ENCODE data around the gene SALL4. TPM values are rescaled to one million over a fixed set of nuclear protein-coding genes. Genes with fewer than 3 reads are reported as not detected.

SALL4 gene
- total RNA-seq, 1 donor from 2014 or later = 91.1 TPM

DNA sequence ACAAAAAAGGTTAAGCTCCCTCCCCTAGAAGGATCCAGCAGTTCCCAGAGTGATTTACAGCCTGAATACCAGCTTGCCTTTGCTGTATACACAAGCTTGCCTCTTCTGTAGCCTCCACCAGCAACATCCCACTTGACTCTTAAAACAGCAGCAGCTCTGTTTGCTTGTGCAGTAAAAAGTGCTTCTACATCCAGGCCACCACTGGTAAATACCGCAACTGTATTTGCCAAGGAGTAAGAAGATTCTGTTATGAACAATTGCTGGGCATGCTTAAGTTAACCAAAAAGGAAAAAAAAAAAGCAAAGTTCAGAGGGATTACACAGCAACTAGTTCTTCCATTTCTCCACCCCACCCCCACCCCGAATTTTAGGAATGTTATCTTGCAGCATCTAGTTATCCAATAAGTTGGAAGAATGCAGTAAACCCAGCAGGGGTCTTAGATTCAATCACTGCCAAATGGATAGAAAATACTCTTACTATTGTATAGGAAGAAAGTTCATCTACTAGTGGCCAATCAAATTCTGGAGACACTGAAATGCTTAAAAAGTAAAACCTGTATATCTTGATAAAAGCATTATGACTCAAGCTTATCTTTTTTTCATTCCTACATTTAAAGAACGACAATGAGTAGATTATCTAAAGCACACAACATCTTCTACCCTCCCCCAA lies 4.8 kb downstream of the SALL4 start:
- Mint-ChIP-seq H3K27ac (ENCODE audit: unreplicated experiment) (no peak overlapping the region), H3K9me3 (no peaks in the 10 kb centered on the region), H3K36me3 (ENCODE audit: low read depth) (peaks cover 5% of the 10 kb centered on the region), H3K4me3 (peak overlapping the region; percentile 87), H3K27me3 (ENCODE audit: low read depth) (peaks cover 3% of the 10 kb centered on the region), H3K4me1 (peaks cover 56% of the 10 kb centered on the region)
- TF ChIP-seq, protein P1, sequence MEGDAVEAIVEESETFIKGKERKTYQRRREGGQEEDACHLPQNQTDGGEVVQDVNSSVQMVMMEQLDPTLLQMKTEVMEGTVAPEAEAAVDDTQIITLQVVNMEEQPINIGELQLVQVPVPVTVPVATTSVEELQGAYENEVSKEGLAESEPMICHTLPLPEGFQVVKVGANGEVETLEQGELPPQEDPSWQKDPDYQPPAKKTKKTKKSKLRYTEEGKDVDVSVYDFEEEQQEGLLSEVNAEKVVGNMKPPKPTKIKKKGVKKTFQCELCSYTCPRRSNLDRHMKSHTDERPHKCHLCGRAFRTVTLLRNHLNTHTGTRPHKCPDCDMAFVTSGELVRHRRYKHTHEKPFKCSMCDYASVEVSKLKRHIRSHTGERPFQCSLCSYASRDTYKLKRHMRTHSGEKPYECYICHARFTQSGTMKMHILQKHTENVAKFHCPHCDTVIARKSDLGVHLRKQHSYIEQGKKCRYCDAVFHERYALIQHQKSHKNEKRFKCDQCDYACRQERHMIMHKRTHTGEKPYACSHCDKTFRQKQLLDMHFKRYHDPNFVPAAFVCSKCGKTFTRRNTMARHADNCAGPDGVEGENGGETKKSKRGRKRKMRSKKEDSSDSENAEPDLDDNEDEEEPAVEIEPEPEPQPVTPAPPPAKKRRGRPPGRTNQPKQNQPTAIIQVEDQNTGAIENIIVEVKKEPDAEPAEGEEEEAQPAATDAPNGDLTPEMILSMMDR (conservative IDR thresholded peaks at IDR 0.05) = no peak
- DNase-seq (ENCODE audit: low read depth, low spot score) = no peak

DNA sequence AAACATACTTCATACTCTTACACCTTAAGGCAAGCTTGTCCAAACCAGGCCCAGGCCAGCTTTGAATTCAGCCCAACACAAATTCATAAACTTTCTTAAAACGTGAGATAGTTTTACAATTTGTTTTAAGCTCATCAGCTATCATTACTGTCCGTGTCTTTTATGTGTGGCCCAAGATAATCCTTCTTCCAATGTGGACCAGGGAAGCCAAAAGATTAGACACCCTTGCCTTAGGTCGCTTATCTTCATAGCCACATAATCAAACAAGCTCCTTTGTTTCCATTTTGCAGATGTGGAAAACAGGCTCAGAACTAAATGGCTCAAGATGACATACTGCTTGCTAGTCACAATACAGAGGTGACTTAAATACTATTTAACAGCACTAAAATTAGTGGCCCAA lies 6.0 kb downstream of the SALL4 start:
- DNase-seq (ENCODE audit: low read depth, low spot score) = no peak
- peaks cover 53% of the 10 kb centered on the region for H3K4me1 Mint-ChIP-seq
- no peak overlapping the region for H3K27ac Mint-ChIP-seq (ENCODE audit: unreplicated experiment)
- H3K36me3 Mint-ChIP-seq (ENCODE audit: low read depth) = peaks cover 5% of the 10 kb centered on the region
- H3K9me3 Mint-ChIP-seq = no peaks in the 10 kb centered on the region
- no peaks in the 10 kb centered on the region for H3K27me3 Mint-ChIP-seq (ENCODE audit: low read depth)
- peak overlapping the region; percentile 31 for H3K4me3 Mint-ChIP-seq
- TF ChIP-seq, protein P1 (conservative IDR thresholded peaks at IDR 0.05) = no peak

DNA sequence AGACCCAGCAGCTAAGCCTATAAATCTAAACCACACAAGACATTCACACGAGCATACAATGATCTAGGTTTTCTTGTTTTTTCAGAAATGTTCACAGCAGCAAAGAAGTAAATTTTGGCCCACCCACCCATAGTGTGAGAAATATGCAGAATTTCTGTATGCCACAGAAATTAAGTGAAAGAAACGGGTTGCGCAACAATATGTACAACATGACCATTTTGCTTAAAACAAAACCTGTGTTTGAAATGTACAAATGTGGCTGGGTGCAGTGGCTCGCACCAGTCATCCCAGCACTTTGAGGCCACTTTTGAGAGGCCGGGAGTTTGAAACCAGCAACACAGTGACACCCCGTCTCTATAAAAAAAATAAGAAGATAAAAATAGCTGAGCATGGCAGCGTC lies 9.4 kb downstream of the SALL4 start:
- Mint-ChIP-seq H3K9me3 (no peaks in the 10 kb centered on the region), H3K36me3 (ENCODE audit: low read depth) (peaks cover 20% of the 10 kb centered on the region), H3K27ac (ENCODE audit: unreplicated experiment) (peak overlapping the region; percentile 72), H3K4me1 (peaks cover 29% of the 10 kb centered on the region), H3K4me3 (peak overlapping the region; percentile 14), H3K27me3 (ENCODE audit: low read depth) (no peaks in the 10 kb centered on the region)
- TF ChIP-seq, protein P1 (conservative IDR thresholded peaks at IDR 0.05) = no peak
- no peak for DNase-seq (ENCODE audit: low read depth, low spot score)

DNA sequence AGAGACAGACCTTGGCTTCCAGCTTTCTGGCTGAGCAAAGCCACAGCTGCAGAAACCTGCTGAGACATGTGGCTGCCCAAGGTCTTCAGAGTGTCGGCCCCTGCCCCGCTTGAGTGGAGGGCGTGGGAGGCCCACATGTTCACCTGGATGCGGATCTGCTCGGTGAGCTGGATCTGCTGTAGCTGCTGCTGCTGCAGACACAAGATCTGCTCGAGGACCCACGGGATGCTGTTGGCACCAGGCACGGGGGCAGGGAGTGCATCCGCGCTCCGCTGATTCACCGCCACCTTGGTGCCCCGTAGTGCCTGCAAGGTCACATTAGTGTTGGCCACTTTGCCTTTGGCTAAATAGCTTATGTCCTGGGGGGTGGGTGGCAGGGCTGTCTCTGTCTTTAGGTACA lies 10.7 kb downstream of the SALL4 start:
- Mint-ChIP-seq H3K27ac (ENCODE audit: unreplicated experiment) (no peak overlapping the region), H3K27me3 (ENCODE audit: low read depth) (no peaks in the 10 kb centered on the region), H3K9me3 (no peaks in the 10 kb centered on the region), H3K36me3 (ENCODE audit: low read depth) (peaks cover 20% of the 10 kb centered on the region), H3K4me3 (no peak overlapping the region), H3K4me1 (peaks cover 15% of the 10 kb centered on the region)
- no peak for DNase-seq (ENCODE audit: low read depth, low spot score)
- TF ChIP-seq, protein P1 (conservative IDR thresholded peaks at IDR 0.05) = no peak

DNA sequence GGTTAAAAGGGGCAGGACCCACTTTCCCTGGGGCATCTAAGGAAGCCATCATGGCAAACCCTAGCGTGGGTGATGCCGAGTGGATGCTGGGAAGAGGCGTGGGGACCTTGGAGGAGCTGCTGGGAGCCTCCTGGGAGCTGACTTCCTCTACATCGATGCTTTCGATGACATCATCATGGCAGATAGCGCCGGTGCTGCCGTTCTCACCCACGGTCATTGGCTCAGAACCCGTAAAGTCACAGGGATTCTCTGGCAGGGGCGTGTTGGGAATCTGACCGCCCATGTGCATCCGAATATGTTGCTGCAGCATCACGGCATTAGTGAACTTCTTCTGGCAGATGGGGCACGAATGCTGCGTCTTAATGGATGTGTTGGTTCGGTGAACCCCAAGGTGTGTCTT lies 12.1 kb downstream of the SALL4 start:
- Mint-ChIP-seq H3K9me3 (no peaks in the 10 kb centered on the region), H3K36me3 (ENCODE audit: low read depth) (peaks cover 20% of the 10 kb centered on the region), H3K27me3 (ENCODE audit: low read depth) (no peaks in the 10 kb centered on the region), H3K27ac (ENCODE audit: unreplicated experiment) (no peak overlapping the region), H3K4me3 (no peak overlapping the region), H3K4me1 (peaks cover 9% of the 10 kb centered on the region)
- TF ChIP-seq, protein P1 (conservative IDR thresholded peaks at IDR 0.05) = no peak
- no peak for DNase-seq (ENCODE audit: low read depth, low spot score)

Measured in neural crest cell (in vitro differentiated cells).